Measurements from ENCODE around the gene BRAF. TPM values are rescaled to one million over a fixed set of nuclear protein-coding genes. Genes with fewer than 3 reads are reported as not detected.
"Not testable (repeated sequence)": the region's sequence is repeated elsewhere in the genome, so short reads cannot be mapped to it uniquely, and the experiment has no call there.

Gene BRAF
- total and polyA plus RNA-seq, 5 experiments from 2014 or later: 7.4 to 54.9 (median 11.2) TPM

GRCh38 chr7:140673774-140674155 lies 251.0 kb downstream of the BRAF start:
- POLR2A ChIA-PET: interaction anchor here (0.7 to 2.8 kb wide), 9 partner anchors 10 to 410 kb away, joined by 3 to 14 read pairs (median 4); partner anchors contain the start of genes BRAF, MRPS33 and NDUFB2
- no peak for DNase-seq
- peaks cover 0 to 24% (median 0%) of the 10 kb centered on the region in 3 donors for H3K36me3 Mint-ChIP-seq
- no peaks in the 10 kb centered on the region for H3K27me3 Mint-ChIP-seq
- ATAC-seq: no peak
- H3K27ac Mint-ChIP-seq: peak overlapping the region; percentile 81 to 97 (median 93)
- H3K9me3 Mint-ChIP-seq: no peaks in the 10 kb centered on the region
- H3K4me3 Mint-ChIP-seq: peak overlapping the region; percentile 86 to 94 (median 90)
- H3K4me1 Mint-ChIP-seq: peaks cover 17 to 53% (median 44%) of the 10 kb centered on the region in 4 donors

- no peaks in the 10 kb centered on the region for H3K9me3 Mint-ChIP-seq
- no peaks in the 10 kb centered on the region for H3K27me3 Mint-ChIP-seq
- H3K27ac Mint-ChIP-seq: peak overlapping the region; percentile 81 to 97 (median 93)
- peak; percentile 50 to 77 (median 63) for DNase-seq
- peaks cover 0 to 19% (median 0%) of the 10 kb centered on the region in 3 donors for H3K36me3 Mint-ChIP-seq
- peak; percentile 82 to 84 for ATAC-seq
- H3K4me1 Mint-ChIP-seq: peaks cover 14 to 53% (median 42%) of the 10 kb centered on the region in 4 donors
- H3K4me3 Mint-ChIP-seq: peak overlapping the region; percentile 86 to 94 (median 90)
- POLR2A ChIA-PET: interaction anchor here (0.7 to 2.8 kb wide), 14 partner anchors 11 to 410 kb away, joined by 3 to 14 read pairs (median 4); partner anchors contain the start of genes BRAF, MRPS33 and NDUFB2
Observed at GRCh38 chr7:140673063-140673773, 251.5 kb downstream of the BRAF start.

GRCh38 chr7:140672382-140673062 lies 252.2 kb downstream of the BRAF start, which contains the start of gene ADCK2:
ADCK2 (plus strand) TSS chr7:140672945; CDS start chr7:140673331, 386 bp downstream.
- POLR2A ChIA-PET: interaction anchor here (0.8 to 2.8 kb wide), 12 partner anchors 12 to 342 kb away, joined by 3 to 14 read pairs (median 4); partner anchors contain the start of genes BRAF, MRPS33 and NDUFB2
- no peaks in the 10 kb centered on the region for H3K27me3 Mint-ChIP-seq
- H3K27ac Mint-ChIP-seq: peak within 1 kb of the TSS; percentile 81 to 97 (median 93)
- H3K9me3 Mint-ChIP-seq: no peaks in the 10 kb centered on the region
- peaks cover 0 to 12% (median 0%) of the 10 kb centered on the region in 3 donors for H3K36me3 Mint-ChIP-seq
- ATAC-seq: peak; percentile 68 to 70
- peaks cover 7 to 46% (median 37%) of the 10 kb centered on the region in 4 donors for H3K4me1 Mint-ChIP-seq
- peak within 1 kb of the TSS; percentile 86 to 94 (median 90) for H3K4me3 Mint-ChIP-seq
- DNase-seq: peak in 5 of 10 donors; percentile 36 to 71 (median 64)

- DNase-seq (no peak), ATAC-seq (no peak)
- Mint-ChIP-seq H3K4me1 (peaks cover 5 to 42% (median 34%) of the 10 kb centered on the region in 4 donors), H3K4me3 (peak overlapping the region; percentile 58 to 92 (median 76)), H3K27ac (peak overlapping the region in 9 of 10 donors; percentile 11 to 89 (median 77)), H3K36me3 (peaks cover 0 to 8% (median 0%) of the 10 kb centered on the region in 3 donors), H3K27me3 (no peaks in the 10 kb centered on the region), H3K9me3 (no peaks in the 10 kb centered on the region)
- POLR2A ChIA-PET: interaction anchor here (1.2 to 2.8 kb wide), 5 partner anchors 12 to 343 kb away, joined by 4 to 14 read pairs (median 7); partner anchors contain the start of genes MRPS33 and NDUFB2
Observed at GRCh38 chr7:140671966-140672365, 252.8 kb downstream of the BRAF start.

- peak overlapping the region in 1 of 10 donors; percentile 23 for H3K4me3 Mint-ChIP-seq
- no peak for DNase-seq
- H3K27ac Mint-ChIP-seq: peak overlapping the region in 2 of 10 donors; percentile 39 to 43
- H3K9me3 Mint-ChIP-seq: no peaks in the 10 kb centered on the region
- H3K27me3 Mint-ChIP-seq: peaks cover 0 to 2% (median under 1%) of the 10 kb centered on the region in 5 donors
- no peak for ATAC-seq
- peaks cover 0 to 2% (median under 1%) of the 10 kb centered on the region in 3 donors for H3K36me3 Mint-ChIP-seq
- POLR2A ChIA-PET: no interaction called here
- H3K4me1 Mint-ChIP-seq: peaks cover 3 to 27% (median 23%) of the 10 kb centered on the region in 4 donors
Observed at GRCh38 chr7:140670343-140670935, 254.3 kb downstream of the BRAF start.

GRCh38 chr7:140669862-140670261 lies 254.9 kb downstream of the BRAF start:
- H3K27me3 Mint-ChIP-seq, DNase-seq, POLR2A ChIA-PET, ATAC-seq, H3K9me3 Mint-ChIP-seq, H3K36me3 Mint-ChIP-seq, H3K27ac Mint-ChIP-seq: not testable (repeated sequence)
- H3K4me1 Mint-ChIP-seq: peaks cover 3 to 22% (median 18%) of the 10 kb centered on the region in 4 donors
- peak overlapping the region in 1 of 10 donors; percentile 24 for H3K4me3 Mint-ChIP-seq

GRCh38 chr7:140669352-140669751 lies 255.4 kb downstream of the BRAF start:
- Mint-ChIP-seq H3K4me3 (no peak overlapping the region), H3K27ac (no peak overlapping the region), H3K36me3 (peaks cover 0 to 4% (median 0%) of the 10 kb centered on the region in 3 donors), H3K27me3 (peaks cover 0 to 3% (median 2%) of the 10 kb centered on the region in 5 donors), H3K4me1 (peaks cover 3 to 16% (median 12%) of the 10 kb centered on the region in 4 donors), H3K9me3 (no peaks in the 10 kb centered on the region)
- DNase-seq: no peak
- no peak for ATAC-seq
- POLR2A ChIA-PET: no interaction called here

Other genes starting within 250 kb of the BRAF start
- gene NDUFB2, start 228.2 kb downstream of the BRAF start, total RNA-seq: 100 to 1,000 TPM in 1 of 2 experiments, 10 to 100 TPM in 1; 98.5 to 103 TPM
- 100 to 1,000 TPM; 434 to 524 (median 517) TPM for gene NDUFB2, start 228.2 kb downstream of the BRAF start, polyA plus RNA-seq
- 10 to 100 TPM; 52.2 to 56.6 TPM for gene MRPS33, start 90.0 kb upstream of the BRAF start, total RNA-seq
- 100 to 1,000 TPM in 2 of 3 donors, 10 to 100 TPM in 1; 74.7 to 105 (median 100) TPM for gene MRPS33, start 90.0 kb upstream of the BRAF start, polyA plus RNA-seq
- not detected for gene TMEM178B, start 149.1 kb upstream of the BRAF start, total RNA-seq
- gene TMEM178B, start 149.1 kb upstream of the BRAF start, polyA plus RNA-seq: under 1 TPM in 1 of 3 donors, not detected in 2; 0.03 TPM

All from naive thymus-derived CD8-positive, alpha-beta T cell (primary cell).